K562 (cell line): ENCODE measurements around the gene GLG1. TPM values are rescaled to one million over a fixed set of nuclear protein-coding genes. Genes with fewer than 3 reads are reported as not detected.

Experiments used
- ATAC-seq: fragments of 200-7000 bp; cut with Tn5 transposase; 3 replicates; pipeline ENCODE4 v1.9.1; 2020; ENCODE audit warnings: moderate library complexity
- BruUV-seq: library from RNA; stranded (reverse); fragments of 400-500 nt; replicated peaks from 2 replicates; lab custom pipeline; 2021; lab: Mats Ljungman, UMichigan
- CTCF ChIA-PET: fragments of 300-600 bp; formaldehyde crosslinking; extraction: SDS; loops from one replicate; lab custom pipeline; 2021; ENCODE audit warnings: low intra/inter-chr PET ratio; lab: Yijun Ruan, JAX
- POLR2A ChIA-PET: fragments of 300-600, 350-650 bp; sonication (Branson Sonifier 250); formaldehyde crosslinking; extraction: SDS; loops from one replicate; lab custom pipeline; 2021; ENCODE audit warnings: antibody characterized with exemption, inconsistent platforms; lab: Yijun Ruan, JAX
- DNase-seq, 4 experiments: peaks; one replicate each; pipeline versions ENCODE4 v3.0.0 to v3.0.0-alpha.2; 2011 to 2018; ENCODE audit warnings: low spot score in 3 of 4, mixed read lengths in 3 of 4; ENCODE audit errors: extremely low read depth in 1 of 4
- FAIRE-seq: peaks from 2 replicates; lab custom pipeline; 2011; peaks lifted over from hg19 to GRCh38; lab: Jason Lieb, UNC
- H2AFZ ChIP-seq: 2 replicates; pipeline ENCODE4 v1.6.0; 2011; ENCODE audit warnings: low read depth, low read length, control low read depth, inconsistent platforms
- H3K27ac ChIP-seq: fragments of 200-600 bp; 3 replicates; pipeline ENCODE4 v1.8.0; 2011; ENCODE audit warnings: low read depth, mild to moderate bottlenecking, control low read depth, inconsistent platforms, low read length, moderate library complexity, mixed read lengths; ENCODE audit errors: extremely low read depth
- H3K27me3 ChIP-seq, 2 experiments: fragments of 300-600 bp in 1 of 2; 2 replicates in 1 of 2; 3 replicates in 1 of 2; pipeline versions ENCODE4 v1.6.0 to v1.8.0; 2011; ENCODE audit warnings: inconsistent platforms in 2 of 2, low read length in 2 of 2, mild to moderate bottlenecking in 1 of 2, mixed read lengths in 1 of 2, moderate library complexity in 1 of 2; ENCODE audit not compliant: control insufficient read depth in 2 of 2, insufficient read depth in 2 of 2
- H3K36me3 ChIP-seq: fragments of 300-600 bp; 3 replicates; pipeline ENCODE4 v1.8.0; 2011; ENCODE audit warnings: mild to moderate bottlenecking, low read length, inconsistent platforms; ENCODE audit not compliant: control insufficient read depth, insufficient read depth
- H3K4me1 ChIP-seq, 2 experiments: fragments of 200-600 bp in 1 of 2; replicated peaks in 1 of 2; 2 replicates in 1 of 2; 3 replicates in 1 of 2; pipeline versions ENCODE4 v1.5.1 to v1.8.0; 2011; ENCODE audit warnings: inconsistent platforms in 2 of 2, low read length in 2 of 2, mild to moderate bottlenecking in 1 of 2, mixed read lengths in 1 of 2, moderate library complexity in 1 of 2; ENCODE audit not compliant: control insufficient read depth in 2 of 2, insufficient read depth in 2 of 2
- H3K4me2 ChIP-seq: 2 replicates; pipeline ENCODE4 v1.6.1; 2011; ENCODE audit warnings: low read length, control low read depth, inconsistent platforms, mixed read lengths; ENCODE audit not compliant: insufficient read depth
- H3K4me3 ChIP-seq: fragments of 200-600 bp; sonication (generic), shearing (Covaris generic); 2 replicates; pipeline ENCODE4 v1.5.1; 2016; ENCODE audit warnings: control low read depth, inconsistent platforms
- H3K79me2 ChIP-seq: fragments of 200-600 bp; 3 replicates; pipeline ENCODE4 v1.8.0; 2011; ENCODE audit warnings: low read length, inconsistent platforms; ENCODE audit not compliant: control insufficient read depth, insufficient read depth
- H3K9ac ChIP-seq, 2 experiments: 2 replicates each; pipeline versions ENCODE4 v1.6.0 to v1.6.1; 2011; ENCODE audit warnings: low read depth in 2 of 2, low read length in 2 of 2, control low read depth in 1 of 2, inconsistent platforms in 1 of 2, mild to moderate bottlenecking in 1 of 2, mixed read lengths in 1 of 2; ENCODE audit not compliant: insufficient read depth in 1 of 2
- H3K9me1 ChIP-seq: one replicate; pipeline ENCODE4 v1.6.0; 2011; ENCODE audit warnings: inconsistent platforms, mild to moderate bottlenecking, low read length, moderate library complexity; ENCODE audit not compliant: control insufficient read depth, insufficient read depth
- H3K9me3 ChIP-seq: replicated peaks from 2 replicates; pipeline ENCODE4 v1.5.1; 2011; ENCODE audit warnings: low read depth, low read length, inconsistent platforms; ENCODE audit not compliant: control insufficient read depth, insufficient read depth
- H4K20me1 ChIP-seq: replicated peaks from 2 replicates; pipeline ENCODE4 v1.6.1; 2011; ENCODE audit warnings: low read length, inconsistent platforms, mixed read lengths; ENCODE audit not compliant: control insufficient read depth, insufficient read depth
- EHMT2 ChIP-seq: fragments of 450-650 bp; IDR thresholded peaks from 2 replicates; pipeline ENCODE4 v1.6.1; 2018; ENCODE audit warnings: antibody characterized with exemption
- HDAC1 ChIP-seq, 2 experiments: fragments of 450-650 bp; IDR thresholded peaks; 2 replicates each; pipeline ENCODE4 v1.6.1; 2016 to 2017; ENCODE audit warnings: inconsistent platforms in 1 of 2, mild to moderate bottlenecking in 1 of 2, moderate library complexity in 1 of 2
- HDAC8 ChIP-seq: fragments of 450-650 bp; IDR thresholded peaks from 2 replicates; pipeline ENCODE4 v1.6.1; 2016; ENCODE audit warnings: mild to moderate bottlenecking, missing genetic modification characterization, moderate library complexity, missing compliant biosample characterization
- HNRNPLL ChIP-seq: fragments of 200-400 bp; formaldehyde crosslinking; IDR thresholded peaks from 2 replicates; pipeline ENCODE4 v1.6.1; 2017; ENCODE audit warnings: low read length, low read depth, mild to moderate bottlenecking; ENCODE audit not compliant: poor library complexity, severe bottlenecking
- JUND ChIP-seq, 2 experiments: IDR thresholded peaks; 2 replicates in 1 of 2; 3 replicates in 1 of 2; pipeline ENCODE4 v1.6.1; 2011; ENCODE audit warnings: borderline replicate concordance in 2 of 2, low read depth in 2 of 2, low read length in 2 of 2, improper control_type of control experiment in 1 of 2, missing biosample characterization in 1 of 2, missing genetic modification characterization in 1 of 2, missing genetic modification reagents in 1 of 2
- NCOR1 ChIP-seq: fragments of 450-650 bp; IDR thresholded peaks from 2 replicates; pipeline ENCODE4 v1.6.1; 2016; ENCODE audit warnings: mild to moderate bottlenecking, moderate library complexity
- PBX2 ChIP-seq, 2 experiments: IDR thresholded peaks in 1 of 2; conservative IDR thresholded peaks in 1 of 2; 2 replicates each; pipeline ENCODE4 v1.6.1; 2016; ENCODE audit warnings: low read depth in 2 of 2, mild to moderate bottlenecking in 1 of 2, missing compliant biosample characterization in 1 of 2, missing genetic modification characterization in 1 of 2, moderate library complexity in 1 of 2
- POLR2A ChIP-seq: fragments of 450-650 bp; conservative IDR thresholded peaks from 2 replicates; pipeline ENCODE4 v1.6.1; 2016
- SPI1 ChIP-seq: IDR thresholded peaks from 2 replicates; pipeline ENCODE4 v1.6.1; 2011; ENCODE audit warnings: low read depth, low read length, control low read depth, borderline replicate concordance
- TFE3 ChIP-seq: fragments of 450-650 bp; formaldehyde crosslinking; IDR thresholded peaks from 2 replicates; pipeline ENCODE4 v1.4.0; 2020; ENCODE audit warnings: mild to moderate bottlenecking, mixed read lengths
- ZBTB43 ChIP-seq: sonication (generic); formaldehyde crosslinking; IDR thresholded peaks from 2 replicates; pipeline ENCODE4 v1.8.0; 2023; ENCODE audit warnings: mild to moderate bottlenecking, missing genetic modification reagents
- ZFP36 ChIP-seq: fragments of 150-350 bp; IDR thresholded peaks from 2 replicates; pipeline ENCODE4 v1.6.1; 2018; ENCODE audit warnings: low read length, low read depth; ENCODE audit not compliant: partially characterized antibody
- ZNF224 ChIP-seq: sonication (generic); formaldehyde crosslinking; IDR thresholded peaks from 2 replicates; pipeline ENCODE4 v1.8.0; 2022; ENCODE audit warnings: mild to moderate bottlenecking, missing genetic modification reagents
- ZNF3 ChIP-seq: fragments of 250-450 bp; sonication (Bioruptor Pico); IDR thresholded peaks from 2 replicates; pipeline ENCODE4 v1.5.0; 2021; ENCODE audit warnings: mild to moderate bottlenecking, moderate library complexity
- ZNF699 ChIP-seq: fragments of 250-450 bp; sonication (Bioruptor Pico); IDR thresholded peaks from 2 replicates; pipeline ENCODE4 v1.8.0; 2021; ENCODE audit warnings: mild to moderate bottlenecking, moderate library complexity; ENCODE audit not compliant: insufficient replicate concordance
- WGBS: fragments of 100-300 bp; shearing (Covaris generic); methylation state at CpG from one replicate; pipeline ENCODE4 v1.1.6; 2016; ENCODE audit warnings: low coverage, mixed read lengths; ENCODE audit not compliant: insufficient coverage; ENCODE audit errors: missing lambda C conversion rate; 5-methylcytosine and 5-hydroxymethylcytosine counted together
- in situ Hi-C: fragments of 300-500 bp; cut with MboI; formaldehyde crosslinking; loops from 4 replicates; pipeline ENCODE4 v1.15.0; 2018; ENCODE audit warnings: inconsistent platforms, mixed read lengths
- intact Hi-C: fragments of 100-400 bp; cut with micrococcal nuclease; formaldehyde crosslinking; loops from 2 replicates; pipeline ENCODE4 v1.14.2; 2022
- polyA plus RNA-seq, 8 experiments: library from polyadenylated mRNA; depleted of rRNA in 4 of 8; stranded (reverse) in 5 of 8; unstranded in 3 of 8; fragments of >200 nt; fragmentation: Nextera tagmentation in 2 of 8; fragmentation: Illumina TruSeq in 1 of 8; extraction: Ambion mirVana in 2 of 8; extraction: Trizol in 1 of 8; gene quantifications; 2 replicates each; pipeline versions ENCODE4 v1.2.1 to v1.2.3, GENCODE V29; 2011 to 2014; ENCODE audit warnings: inconsistent platforms in 1 of 8, missing spikeins in 1 of 8
- total RNA-seq, 7 experiments: library from RNA; depleted of rRNA in 6 of 7; stranded (reverse); fragments of >200 nt in 6 of 7; fragmentation: Illumina TruSeq in 2 of 7; extraction: Trizol in 2 of 7; gene quantifications; 2 replicates each; pipeline versions ENCODE4 v1.2.1 to v1.2.3, GENCODE V29; 2011 to 2021; ENCODE audit warnings: low replicate concordance in 1 of 7

Gene GLG1
- total and polyA plus RNA-seq, 9 of the 15 experiments (the other 6 are each of a cell fraction or from before 2014, with no cell fraction given): 6.2 to 36.0 (median 23.6) TPM

GRCh38 chr16:74567901-74568300, 39.0 kb downstream of the GLG1 start (continued):
- TF ChIP-seq TFE3 (CRISPR knock-in tag) (no peak), ZNF224 (no peak), POLR2A (no peak)

GRCh38 chr16:74565378-74565777, 41.5 kb downstream of the GLG1 start:
- Histone ChIP-seq H3K9me1 (no peaks in the 10 kb centered on the region), H3K9ac (no peak overlapping the region), H3K9me3 (no peaks in the 10 kb centered on the region), H3K36me3 (no peaks in the 10 kb centered on the region), H3K27ac (peak overlapping the region; percentile 62; the same call in 1 of the 3 replicates), H3K4me2 (no peak overlapping the region; the same call in none of the 2 replicates), H3K4me3 (no peak overlapping the region), H3K27me3 (no peaks in the 10 kb centered on the region), H3K79me2 (peaks cover 68% of the 10 kb centered on the region), H3K4me1 (peaks cover 18 to 29% of the 10 kb centered on the region in 2 experiments), H2AFZ (no peak overlapping the region), H4K20me1 (peaks cover 10% of the 10 kb centered on the region)
- CTCF ChIA-PET: no interaction called here
- POLR2A ChIA-PET: interaction anchor here (0.5 to 1.0 kb wide), 2 partner anchors 8 to 36 kb away, joined by 3 read pairs; no protein-coding TSS in a partner anchor
- intact Hi-C loops: no loop called here
- peak; percentile 92 for ATAC-seq
- WGBS: 10% methylated on average over 5 of the region's 5 CpGs
- peak; percentile 84 for FAIRE-seq
- in situ Hi-C loops: no loop called here
- peak; percentile 25 to 82 (median 54) for DNase-seq
- no TSS peak for BruUV-seq
- TF ChIP-seq HDAC1 (IDR thresholded peaks at IDR 0.05): peak in 1 of 2 experiments; percentile 89; a peak in 2 of 4 replicates
- TF ChIP-seq ZFP36: no peak
- TF ChIP-seq ZNF3 (CRISPR knock-in tag): no peak
- peak; percentile 80; the same call in 1 of the 2 replicates for TF ChIP-seq EHMT2
- no peak for TF ChIP-seq HDAC8 (tag)
- TF ChIP-seq ZNF699 (CRISPR knock-in tag): no peak
- TF ChIP-seq JUND (IDR thresholded peaks at IDR 0.05; ENCODE audit: borderline replicate concordance, low read depth, low read length): peak; percentile 28; the same call in 1 of the 2 replicates
- TF ChIP-seq JUND (tag; IDR thresholded peaks at IDR 0.05; ENCODE audit: borderline replicate concordance, low read depth, low read length): peak; percentile 21; the same call in 1 of the 3 replicates
- TF ChIP-seq NCOR1: peak; percentile 39; the same call in 1 of the 2 replicates
- TF ChIP-seq SPI1: peak; percentile 83
- no peak for TF ChIP-seq ZBTB43
- peak; percentile 76 for TF ChIP-seq HNRNPLL
- no peak for TF ChIP-seq PBX2 (CRISPR knock-in tag; IDR thresholded peaks at IDR 0.05; ENCODE audit: low read depth)
- peak; percentile 83 for TF ChIP-seq PBX2 (tag; conservative IDR thresholded peaks at IDR 0.05; ENCODE audit: low read depth)
